K562 (cell line): Measurements from ENCODE around the gene MINDY4. TPM values are rescaled to one million over a fixed set of nuclear protein-coding genes. Genes with fewer than 3 reads are reported as not detected.

ENCODE experiments used
- ATAC-seq: fragments of 200-7000 bp; cut with Tn5 transposase; 3 replicates; pipeline ENCODE4 v1.9.1; 2020; ENCODE audit warnings: moderate library complexity
- BruUV-seq: library from RNA; stranded (reverse); fragments of 400-500 nt; replicated peaks from 2 replicates; lab custom pipeline; 2021; lab: Mats Ljungman, UMichigan
- CTCF ChIA-PET: fragments of 300-600 bp; formaldehyde crosslinking; extraction: SDS; loops from one replicate; lab custom pipeline; 2021; ENCODE audit warnings: low intra/inter-chr PET ratio; lab: Yijun Ruan, JAX
- POLR2A ChIA-PET: fragments of 300-600, 350-650 bp; sonication (Branson Sonifier 250); formaldehyde crosslinking; extraction: SDS; loops from one replicate; lab custom pipeline; 2021; ENCODE audit warnings: antibody characterized with exemption, inconsistent platforms; lab: Yijun Ruan, JAX
- DNase-seq, 4 experiments: peaks; one replicate each; pipeline versions ENCODE4 v3.0.0 to v3.0.0-alpha.2; 2011 to 2018; ENCODE audit warnings: low spot score in 3 of 4, mixed read lengths in 3 of 4; ENCODE audit errors: extremely low read depth in 1 of 4
- FAIRE-seq: peaks from 2 replicates; lab custom pipeline; 2011; peaks lifted over from hg19 to GRCh38; lab: Jason Lieb, UNC
- H2AFZ ChIP-seq: 2 replicates; pipeline ENCODE4 v1.6.0; 2011; ENCODE audit warnings: low read depth, low read length, control low read depth, inconsistent platforms
- H3K27ac ChIP-seq: fragments of 200-600 bp; 3 replicates; pipeline ENCODE4 v1.8.0; 2011; ENCODE audit warnings: low read depth, mild to moderate bottlenecking, control low read depth, inconsistent platforms, low read length, moderate library complexity, mixed read lengths; ENCODE audit errors: extremely low read depth
- H3K27me3 ChIP-seq, 2 experiments: fragments of 300-600 bp in 1 of 2; 2 replicates in 1 of 2; 3 replicates in 1 of 2; pipeline versions ENCODE4 v1.6.0 to v1.8.0; 2011; ENCODE audit warnings: inconsistent platforms in 2 of 2, low read length in 2 of 2, mild to moderate bottlenecking in 1 of 2, mixed read lengths in 1 of 2, moderate library complexity in 1 of 2; ENCODE audit not compliant: control insufficient read depth in 2 of 2, insufficient read depth in 2 of 2
- H3K36me3 ChIP-seq: fragments of 300-600 bp; 3 replicates; pipeline ENCODE4 v1.8.0; 2011; ENCODE audit warnings: mild to moderate bottlenecking, low read length, inconsistent platforms; ENCODE audit not compliant: control insufficient read depth, insufficient read depth
- H3K4me1 ChIP-seq, 2 experiments: fragments of 200-600 bp in 1 of 2; replicated peaks in 1 of 2; 2 replicates in 1 of 2; 3 replicates in 1 of 2; pipeline versions ENCODE4 v1.5.1 to v1.8.0; 2011; ENCODE audit warnings: inconsistent platforms in 2 of 2, low read length in 2 of 2, mild to moderate bottlenecking in 1 of 2, mixed read lengths in 1 of 2, moderate library complexity in 1 of 2; ENCODE audit not compliant: control insufficient read depth in 2 of 2, insufficient read depth in 2 of 2
- H3K4me2 ChIP-seq: 2 replicates; pipeline ENCODE4 v1.6.1; 2011; ENCODE audit warnings: low read length, control low read depth, inconsistent platforms, mixed read lengths; ENCODE audit not compliant: insufficient read depth
- H3K4me3 ChIP-seq: fragments of 200-600 bp; sonication (generic), shearing (Covaris generic); 2 replicates; pipeline ENCODE4 v1.5.1; 2016; ENCODE audit warnings: control low read depth, inconsistent platforms
- H3K79me2 ChIP-seq: fragments of 200-600 bp; 3 replicates; pipeline ENCODE4 v1.8.0; 2011; ENCODE audit warnings: low read length, inconsistent platforms; ENCODE audit not compliant: control insufficient read depth, insufficient read depth
- H3K9ac ChIP-seq, 2 experiments: 2 replicates each; pipeline versions ENCODE4 v1.6.0 to v1.6.1; 2011; ENCODE audit warnings: low read depth in 2 of 2, low read length in 2 of 2, control low read depth in 1 of 2, inconsistent platforms in 1 of 2, mild to moderate bottlenecking in 1 of 2, mixed read lengths in 1 of 2; ENCODE audit not compliant: insufficient read depth in 1 of 2
- H3K9me1 ChIP-seq: one replicate; pipeline ENCODE4 v1.6.0; 2011; ENCODE audit warnings: inconsistent platforms, mild to moderate bottlenecking, low read length, moderate library complexity; ENCODE audit not compliant: control insufficient read depth, insufficient read depth
- H3K9me3 ChIP-seq: replicated peaks from 2 replicates; pipeline ENCODE4 v1.5.1; 2011; ENCODE audit warnings: low read depth, low read length, inconsistent platforms; ENCODE audit not compliant: control insufficient read depth, insufficient read depth
- H4K20me1 ChIP-seq: replicated peaks from 2 replicates; pipeline ENCODE4 v1.6.1; 2011; ENCODE audit warnings: low read length, inconsistent platforms, mixed read lengths; ENCODE audit not compliant: control insufficient read depth, insufficient read depth
- CBX2 ChIP-seq: fragments of 200-600 bp; sonication (generic); IDR thresholded peaks from one replicate; pipeline ENCODE4 v1.6.1; 2012; ENCODE audit warnings: mild to moderate bottlenecking, low read length, inconsistent platforms; ENCODE audit not compliant: insufficient read depth, poor library complexity, severe bottlenecking
- FOXO4 ChIP-seq: fragments of 450-650 bp; formaldehyde crosslinking; IDR thresholded peaks from 2 replicates; pipeline ENCODE4 v1.4.0; 2020; ENCODE audit warnings: mild to moderate bottlenecking, moderate library complexity
- JUND ChIP-seq, 2 experiments: IDR thresholded peaks; 2 replicates in 1 of 2; 3 replicates in 1 of 2; pipeline ENCODE4 v1.6.1; 2011; ENCODE audit warnings: borderline replicate concordance in 2 of 2, low read depth in 2 of 2, low read length in 2 of 2, improper control_type of control experiment in 1 of 2, missing biosample characterization in 1 of 2, missing genetic modification characterization in 1 of 2, missing genetic modification reagents in 1 of 2
- LARP7 ChIP-seq: fragments of 450-650 bp; IDR thresholded peaks from 2 replicates; pipeline ENCODE4 v1.6.1; 2016
- NCOA4 ChIP-seq: fragments of 450-650 bp; IDR thresholded peaks from 2 replicates; pipeline ENCODE4 v1.6.1; 2018; ENCODE audit warnings: mild to moderate bottlenecking; ENCODE audit not compliant: partially characterized antibody
- NR3C1 ChIP-seq: sonication (generic); formaldehyde crosslinking; IDR thresholded peaks from 2 replicates; pipeline ENCODE4 v1.8.1; 2022; ENCODE audit warnings: missing genetic modification reagents
- POLR2AphosphoS2 ChIP-seq: IDR thresholded peaks from 2 replicates; pipeline ENCODE4 v1.6.1; 2012; ENCODE audit warnings: low read length, improper control_type of control experiment
- RFX7 ChIP-seq: fragments of 250-450 bp; sonication (Bioruptor Pico); IDR thresholded peaks from 2 replicates; pipeline ENCODE4 v1.5.1; 2021; ENCODE audit warnings: mild to moderate bottlenecking
- TAF15 ChIP-seq: fragments of 200-400 bp; formaldehyde crosslinking; IDR thresholded peaks from 2 replicates; pipeline ENCODE4 v1.6.1; 2017; ENCODE audit warnings: mild to moderate bottlenecking, low read depth, low read length, moderate library complexity
- ZEB2 ChIP-seq: fragments of 450-650 bp; IDR thresholded peaks from 2 replicates; pipeline ENCODE4 v1.6.1; 2016
- WGBS: fragments of 100-300 bp; shearing (Covaris generic); methylation state at CpG from one replicate; pipeline ENCODE4 v1.1.6; 2016; ENCODE audit warnings: low coverage, mixed read lengths; ENCODE audit not compliant: insufficient coverage; ENCODE audit errors: missing lambda C conversion rate; 5-methylcytosine and 5-hydroxymethylcytosine counted together
- in situ Hi-C: fragments of 300-500 bp; cut with MboI; formaldehyde crosslinking; loops from 4 replicates; pipeline ENCODE4 v1.15.0; 2018; ENCODE audit warnings: inconsistent platforms, mixed read lengths
- intact Hi-C: fragments of 100-400 bp; cut with micrococcal nuclease; formaldehyde crosslinking; loops from 2 replicates; pipeline ENCODE4 v1.14.2; 2022
- polyA plus RNA-seq, 8 experiments: library from polyadenylated mRNA; depleted of rRNA in 4 of 8; stranded (reverse) in 5 of 8; unstranded in 3 of 8; fragments of >200 nt; fragmentation: Nextera tagmentation in 2 of 8; fragmentation: Illumina TruSeq in 1 of 8; extraction: Ambion mirVana in 2 of 8; extraction: Trizol in 1 of 8; gene quantifications; 2 replicates each; pipeline versions ENCODE4 v1.2.1 to v1.2.3, GENCODE V29; 2011 to 2014; ENCODE audit warnings: inconsistent platforms in 1 of 8, missing spikeins in 1 of 8
- total RNA-seq, 7 experiments: library from RNA; depleted of rRNA in 6 of 7; stranded (reverse); fragments of >200 nt in 6 of 7; fragmentation: Illumina TruSeq in 2 of 7; extraction: Trizol in 2 of 7; gene quantifications; 2 replicates each; pipeline versions ENCODE4 v1.2.1 to v1.2.3, GENCODE V29; 2011 to 2021; ENCODE audit warnings: low replicate concordance in 1 of 7

The MINDY4 gene
- total and polyA plus RNA-seq, 9 of the 15 experiments (the other 6 are each of a cell fraction or from before 2014, with no cell fraction given) = 2.1 to 16.7 (median 11.0) TPM

- CTCF ChIA-PET = no interaction called here
- no peaks in the 10 kb centered on the region for H3K79me2 ChIP-seq
- H3K4me2 ChIP-seq = no peak overlapping the region
- no peaks in the 10 kb centered on the region for H4K20me1 ChIP-seq
- 43% methylated on average over 9 of the region's 10 CpGs for WGBS
- ATAC-seq = no peak
- no peak for FAIRE-seq
- H3K27me3 ChIP-seq = no peaks in the 10 kb centered on the region
- intact Hi-C loops = no loop called here
- no peaks in the 10 kb centered on the region for H3K9me1 ChIP-seq
- no peaks in the 10 kb centered on the region for H3K9me3 ChIP-seq
- DNase-seq = no peak
- H3K4me1 ChIP-seq = peaks cover 2 to 8% of the 10 kb centered on the region in 2 experiments; a peak in 3 of 5 replicates
- no peak for TF ChIP-seq POLR2AphosphoS2
- TF ChIP-seq RFX7 (CRISPR knock-in tag) = no peak
- TF ChIP-seq NCOA4 = no peak
- TF ChIP-seq FOXO4 (CRISPR knock-in tag) = no peak
- TF ChIP-seq TAF15 = no peak
- TF ChIP-seq NR3C1 (CRISPR knock-in tag) = no peak
- TF ChIP-seq LARP7 = no peak
- TF ChIP-seq CBX2 = no peak
- TF ChIP-seq ZEB2 = no peak
- no peak for TF ChIP-seq JUND (IDR thresholded peaks at IDR 0.05; ENCODE audit: borderline replicate concordance, low read depth, low read length)
- TF ChIP-seq JUND (tag; IDR thresholded peaks at IDR 0.05; ENCODE audit: borderline replicate concordance, low read depth, low read length) = no peak
- TF ChIP-seq, all 486 proteins: peak for 0
- no peak overlapping the region for H2AFZ ChIP-seq
- peaks cover 7% of the 10 kb centered on the region; the same call in 1 of the 3 replicates for H3K36me3 ChIP-seq
- H3K27ac ChIP-seq = no peak overlapping the region
- BruUV-seq = no TSS peak
- H3K4me3 ChIP-seq = no peak overlapping the region
- in situ Hi-C loops = no loop called here
- POLR2A ChIA-PET = interaction anchor here (0.6 to 1.2 kb wide), 3 partner anchors 8 to 133 kb away, joined by 3 read pairs; no protein-coding TSS in a partner anchor
- peak overlapping the region in 1 of 2 experiments; percentile 17; a peak in 1 of 4 replicates for H3K9ac ChIP-seq
These were observed 99.8 kb downstream of the MINDY4 start for GRCh38 chr7:30870821-30871518.
